SH-SY5Y (cell line): ENCODE results near the gene PSMG1.

Source experiments
- GATA2 ChIP-seq: IDR thresholded peaks from 2 replicates; pipeline ENCODE4 v1.6.1; 2011; ENCODE audit warnings: mild to moderate bottlenecking, low read depth, low read length
- GATA3 ChIP-seq: IDR thresholded peaks from 2 replicates; pipeline ENCODE4 v1.6.1; 2011; ENCODE audit warnings: low read depth, mild to moderate bottlenecking, low read length, moderate library complexity

PSMG1 gene

DNA sequence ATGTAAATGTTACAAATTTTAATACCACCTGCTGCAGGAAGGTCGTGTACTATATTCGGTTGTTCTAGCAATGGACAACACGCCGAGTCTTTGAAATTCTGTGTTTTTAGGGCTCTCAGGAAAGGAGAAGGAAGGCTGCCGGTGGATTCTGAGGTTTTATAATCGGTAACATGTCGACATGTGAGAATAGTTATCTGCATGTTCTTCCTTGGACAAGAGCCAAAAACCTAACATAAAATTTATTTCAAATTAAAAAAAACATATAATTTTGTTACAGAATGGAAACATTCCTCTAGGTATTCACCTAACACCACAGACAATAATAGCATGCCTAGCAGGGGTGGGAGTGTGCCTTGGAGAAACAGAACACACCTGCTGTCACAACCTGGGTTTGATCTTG lies 4.8 kb downstream of the PSMG1 start:
- TF ChIP-seq GATA3, result no peak
- TF ChIP-seq GATA2, result no peak

- TF ChIP-seq GATA2 (no peak), GATA3 (no peak)
Measured at GRCh38 chr21:39176271-39176709, 7.0 kb downstream of the PSMG1 start.

DNA sequence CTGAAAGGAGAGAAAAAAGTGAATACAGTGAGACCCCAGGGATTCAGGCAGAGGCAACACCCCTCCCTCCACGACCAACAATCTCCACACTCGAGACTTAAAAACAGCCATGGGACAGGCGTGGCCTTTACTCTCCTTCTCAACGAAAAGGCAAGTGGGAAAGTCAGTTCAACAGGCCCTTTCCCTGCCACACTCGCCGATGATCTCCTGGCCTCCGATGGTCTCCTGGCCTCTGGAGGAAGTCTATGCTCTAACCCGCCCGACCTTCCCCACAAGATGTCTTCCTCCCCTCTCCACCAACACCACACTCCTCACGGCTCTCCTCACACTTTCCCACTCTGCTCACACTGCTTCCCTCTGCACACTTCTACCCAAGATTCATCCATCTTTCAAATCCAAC lies 7.6 kb downstream of the PSMG1 start:
- TF ChIP-seq GATA2 (no peak), GATA3 (no peak)

DNA sequence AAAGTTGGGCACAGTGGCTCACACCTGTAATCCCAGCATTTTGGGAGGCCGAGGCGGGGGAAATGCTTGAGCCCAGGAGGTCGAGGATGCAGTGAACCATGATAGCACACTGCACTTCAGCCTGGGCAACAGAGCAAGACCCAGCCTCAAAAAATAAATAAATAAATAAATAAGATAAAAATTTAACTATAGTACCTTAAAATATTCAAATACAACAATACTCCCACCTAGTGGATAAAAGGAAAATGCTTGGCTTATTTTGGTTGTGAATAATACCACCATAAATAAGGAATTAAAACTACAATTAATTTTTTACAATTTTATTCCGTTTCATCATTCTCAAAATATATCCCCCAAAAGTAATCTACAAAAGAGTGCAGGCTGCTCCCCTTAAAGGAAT lies 8.1 kb downstream of the PSMG1 start:
- no peak for TF ChIP-seq GATA2
- no peak for TF ChIP-seq GATA3

DNA sequence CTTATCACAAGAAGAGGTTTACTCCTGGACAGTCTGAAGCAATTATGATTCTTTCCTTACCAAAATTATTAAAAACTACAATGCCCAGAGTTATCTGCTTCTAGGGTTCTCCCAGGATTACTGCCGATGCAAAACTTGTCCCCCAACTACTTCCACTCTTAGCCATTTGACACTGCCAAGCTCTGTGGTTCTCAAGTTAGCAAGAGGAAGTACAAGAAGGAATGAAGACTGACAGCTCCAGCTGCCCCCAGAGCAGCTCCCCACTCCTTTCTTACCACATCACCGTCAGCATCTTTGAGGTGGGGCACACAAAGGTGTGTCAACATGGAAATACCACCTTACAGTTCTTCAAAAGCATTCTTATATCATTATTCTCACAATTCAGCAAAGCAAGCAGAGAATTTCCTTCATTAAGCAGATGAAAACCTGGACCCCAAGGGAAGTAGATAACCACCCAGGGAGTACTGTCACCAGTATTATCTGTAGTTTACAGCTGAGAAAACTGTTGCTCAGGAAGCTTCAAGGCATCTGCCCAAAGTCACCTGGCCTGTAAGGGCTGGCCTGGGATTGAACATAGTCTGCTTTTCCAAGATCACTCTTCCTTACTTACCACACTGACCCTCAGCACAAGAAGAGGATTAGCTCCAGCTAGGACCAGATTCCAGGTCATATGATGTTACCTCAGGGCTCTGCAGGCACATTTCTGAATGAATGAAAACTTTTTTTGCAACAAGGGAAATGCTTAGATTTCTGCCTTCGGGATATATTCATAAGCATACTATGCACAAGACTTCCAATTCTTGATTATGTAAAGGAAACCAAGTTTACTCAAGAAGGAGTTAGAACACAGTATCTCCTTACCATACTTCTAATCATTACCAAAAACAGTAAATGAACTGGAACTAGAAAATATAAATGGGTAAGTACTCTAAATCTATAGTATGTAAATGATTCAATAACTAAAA lies 9.3 kb downstream of the PSMG1 start:
- no peak for TF ChIP-seq GATA3
- TF ChIP-seq GATA2, result no peak

- TF ChIP-seq GATA2 (no peak), GATA3 (no peak)
Measured at GRCh38 chr21:39169906-39170305, 13.3 kb downstream of the PSMG1 start.

DNA sequence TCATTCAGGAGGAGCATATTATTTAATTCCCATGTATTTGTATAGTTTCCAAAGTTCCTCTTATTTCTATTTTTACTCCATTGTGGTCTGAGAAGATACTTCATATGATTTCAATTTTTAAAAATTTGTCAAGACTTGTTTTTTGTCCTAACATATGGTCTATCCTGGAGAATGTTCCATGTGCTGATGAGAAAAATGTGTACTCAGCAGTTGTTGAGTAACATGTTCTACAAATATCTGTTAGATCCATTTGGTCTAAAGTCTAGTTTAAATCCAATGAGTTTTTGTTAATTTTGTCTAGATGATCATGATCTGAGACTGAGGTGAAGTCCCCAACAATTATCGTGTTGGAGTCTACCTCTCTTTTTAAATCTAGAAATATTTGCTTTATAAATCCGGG lies 14.5 kb downstream of the PSMG1 start:
- TF ChIP-seq GATA2, result no peak
- TF ChIP-seq GATA3, result no peak

DNA sequence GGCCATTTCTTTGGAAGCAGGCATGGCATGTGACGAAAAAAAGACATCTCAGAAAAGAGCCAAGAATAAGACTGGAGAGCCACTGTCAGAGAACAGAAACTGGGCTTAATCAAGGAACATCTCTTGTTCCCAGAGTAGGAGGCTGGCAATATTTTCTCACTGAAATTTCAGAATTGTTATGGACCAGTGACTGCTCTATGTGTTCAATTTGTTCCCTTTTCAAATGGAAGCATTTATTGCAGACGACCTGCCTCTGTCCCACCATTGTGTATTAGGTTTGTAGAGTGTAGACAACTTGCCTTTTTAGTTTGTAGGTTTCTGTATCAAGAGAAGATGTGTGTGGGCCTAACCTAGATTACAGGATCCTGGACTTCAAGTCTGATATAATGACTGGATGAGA lies 18.7 kb downstream of the PSMG1 start:
- TF ChIP-seq GATA3 (no peak), GATA2 (no peak)

DNA sequence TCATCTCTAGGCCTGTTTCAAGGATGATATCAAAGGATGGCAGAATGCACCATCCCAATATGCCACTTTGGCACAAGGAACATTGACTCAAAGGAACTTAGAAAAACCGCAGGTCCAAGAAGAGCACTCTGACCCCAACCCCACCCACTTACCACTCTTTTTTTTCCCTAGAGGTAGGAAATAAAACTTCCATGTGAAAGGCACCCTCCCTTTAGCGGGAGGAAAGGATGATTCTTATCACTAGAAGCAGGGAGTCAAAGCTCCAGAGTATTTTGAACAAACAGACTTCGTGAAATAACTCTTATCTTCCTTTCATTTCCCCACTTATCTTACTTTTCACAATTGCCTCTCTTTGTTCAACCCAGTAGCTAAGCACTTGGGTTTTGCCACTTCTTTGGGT lies 22.2 kb downstream of the PSMG1 start:
- no peak for TF ChIP-seq GATA2
- TF ChIP-seq GATA3, result no peak

DNA sequence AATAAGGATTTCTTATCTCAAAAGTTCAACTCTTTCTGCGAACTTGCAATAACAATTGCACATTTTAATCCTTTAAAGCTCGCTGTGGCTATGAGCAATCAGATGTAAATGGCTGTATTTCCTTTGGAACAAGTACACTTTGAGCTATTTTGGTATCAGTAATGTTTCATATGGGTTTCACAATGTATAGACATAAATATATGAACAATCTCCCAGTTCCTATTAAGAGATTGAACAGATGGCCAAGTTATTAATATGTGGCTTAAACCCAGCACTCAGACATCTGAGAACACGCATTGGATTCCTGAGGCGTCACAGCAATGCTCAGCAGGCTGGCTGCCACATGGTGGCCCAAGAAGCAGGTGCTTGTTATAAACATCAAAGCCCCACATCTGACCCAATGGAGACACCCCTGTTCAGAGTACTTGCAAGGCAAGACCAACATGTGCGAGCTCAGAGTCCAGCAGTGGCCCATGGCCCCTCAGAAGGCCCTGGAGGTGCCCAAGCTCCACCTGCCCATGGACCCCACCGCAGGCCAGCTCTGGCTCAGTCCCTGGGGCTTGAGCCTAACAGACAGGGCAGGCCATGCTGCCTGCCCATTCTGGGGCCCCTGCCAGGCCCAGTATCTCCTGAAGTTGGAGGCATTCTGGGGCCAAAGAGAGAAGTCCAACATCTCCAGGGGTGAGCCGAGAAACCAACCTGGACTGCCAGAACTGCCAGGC lies 23.7 kb downstream of the PSMG1 start:
- TF ChIP-seq GATA3 (no peak), GATA2 (no peak)

- TF ChIP-seq GATA2, result no peak
- no peak for TF ChIP-seq GATA3
Measured at GRCh38 chr21:39156024-39156423, 27.2 kb downstream of the PSMG1 start.

GRCh38 chr21:39155578-39155977 lies 27.7 kb downstream of the PSMG1 start:
- no peak for TF ChIP-seq GATA3
- TF ChIP-seq GATA2, result no peak

DNA sequence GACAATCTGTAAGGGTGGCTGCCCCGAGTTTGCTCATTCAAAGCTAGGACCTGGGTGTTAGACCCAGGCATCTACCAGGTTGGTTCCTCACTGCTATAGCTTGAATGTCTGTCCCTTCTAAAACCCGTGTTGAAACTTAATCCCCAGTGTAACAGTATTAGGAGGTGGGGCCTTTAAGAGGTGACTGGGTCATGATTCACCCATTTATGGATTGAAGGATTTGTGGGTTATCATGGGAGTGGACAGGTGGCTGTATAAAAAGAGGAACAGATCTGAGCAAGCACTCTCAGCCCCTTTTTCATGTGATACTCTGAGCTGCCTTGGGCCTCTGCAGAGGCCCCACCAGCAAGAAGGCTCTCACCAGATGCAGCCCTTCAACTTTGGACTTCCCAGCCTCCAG lies 29.4 kb downstream of the PSMG1 start:
- no peak for TF ChIP-seq GATA3
- TF ChIP-seq GATA2, result no peak

GRCh38 chr21:39153373-39153772 lies 29.9 kb downstream of the PSMG1 start:
- no peak for TF ChIP-seq GATA3
- TF ChIP-seq GATA2, result no peak

DNA sequence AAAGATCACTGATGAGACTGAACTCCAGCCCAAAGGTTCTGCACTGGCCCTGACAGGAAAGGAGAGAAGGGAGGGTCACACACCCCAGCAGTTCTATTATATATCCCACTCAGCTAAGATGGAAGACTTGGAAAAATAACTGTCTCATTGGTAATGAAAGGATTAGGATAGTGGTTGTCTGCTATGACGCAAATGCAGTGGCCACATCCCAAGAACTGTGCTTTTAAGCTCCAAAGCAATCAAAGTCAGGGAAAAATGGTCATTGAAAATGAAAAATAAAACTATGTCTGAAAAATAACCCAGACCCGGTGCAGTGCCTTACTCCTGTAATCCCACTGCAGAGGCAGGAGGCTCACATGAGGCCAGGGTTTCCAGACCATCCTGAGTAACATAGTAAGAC lies 31.0 kb downstream of the PSMG1 start:
- TF ChIP-seq GATA3 (no peak), GATA2 (no peak)

DNA sequence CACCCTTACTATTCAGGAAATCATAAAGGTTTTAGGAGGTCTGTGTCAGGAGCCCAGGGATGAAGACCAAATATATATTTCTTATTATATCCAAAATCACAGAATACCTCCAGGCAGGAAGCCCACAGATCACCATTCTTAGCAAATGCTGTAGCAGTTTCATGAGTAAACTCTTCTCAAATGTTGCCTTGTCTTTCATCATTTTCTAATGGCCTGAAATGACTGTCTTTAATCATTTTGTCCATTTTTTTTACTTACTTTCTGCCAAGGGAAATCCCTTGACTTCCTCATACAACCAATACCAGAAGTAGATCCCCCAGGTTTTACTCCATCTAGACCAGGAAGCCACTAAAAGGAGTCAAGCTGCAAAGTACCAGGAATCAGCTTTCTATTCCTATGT lies 32.4 kb downstream of the PSMG1 start:
- TF ChIP-seq GATA2, result no peak
- no peak for TF ChIP-seq GATA3
